AG04449 (cell line): ENCODE measurements around the gene HORMAD1.
"Not testable (repeated sequence)": the region's sequence is repeated elsewhere in the genome, so short reads cannot be mapped to it uniquely, and the experiment has no call there.

Experiments used
- CTCF ChIA-PET: fragments of 350-600 bp; formaldehyde crosslinking; extraction: SDS; loops from one replicate; lab custom pipeline; 2021; ENCODE audit warnings: antibody characterized with exemption; lab: Yijun Ruan, JAX
- POLR2A ChIA-PET: fragments of 400-600, 350-600 bp; formaldehyde crosslinking; extraction: SDS; loops from one replicate; lab custom pipeline; 2020; ENCODE audit warnings: antibody characterized with exemption, inconsistent platforms; lab: Yijun Ruan, JAX
- DNase-seq: peaks from one replicate; pipeline ENCODE4 v3.0.0-alpha.2; 2010; ENCODE audit warnings: low read depth, low spot score
- H3K4me3 ChIP-seq: 2 replicates; pipeline ENCODE4 v1.5.1; 2011; ENCODE audit warnings: low read depth, mild to moderate bottlenecking, control low read depth, low read length
- CTCF ChIP-seq: IDR thresholded peaks from one replicate; pipeline ENCODE4 v1.5.1; 2011; ENCODE audit warnings: mild to moderate bottlenecking, moderate library complexity, low read length, control low read depth, inconsistent platforms; ENCODE audit not compliant: insufficient read depth; ENCODE audit errors: missing control alignments

Gene HORMAD1

GRCh38 chr1:150730130-150730721, 9.5 kb upstream of the HORMAD1 start:
- no peak overlapping the region for H3K4me3 ChIP-seq
- ChIA-PET CTCF (interaction anchor here (1.2 kb wide), 1 partner anchor 171 kb away, joined by 4 read pairs; no protein-coding TSS in a partner anchor), POLR2A (no interaction called here)
- TF ChIP-seq CTCF, result no peak
- DNase-seq, result no peak

GRCh38 chr1:150724336-150724735, 3.6 kb upstream of the HORMAD1 start:
- ChIA-PET POLR2A (no interaction called here), CTCF (no interaction called here)
- no peak for DNase-seq
- no peak for TF ChIP-seq CTCF
- no peak overlapping the region for H3K4me3 ChIP-seq

GRCh38 chr1:150720098-150720497, 597 bp downstream of the HORMAD1 start:
- no peak for DNase-seq
- H3K4me3 ChIP-seq, result no peak overlapping the region
- ChIA-PET POLR2A (no interaction called here), CTCF (interaction anchor here (1.2 kb wide), 1 partner anchor 23 kb away, joined by 3 read pairs; the partner anchor contains the start of gene GOLPH3L)
- TF ChIP-seq CTCF, result no peak

- H3K4me3 ChIP-seq, result no peak overlapping the region
- CTCF ChIA-PET, result interaction anchor here (1.2 kb wide), 1 partner anchor 94 kb away, joined by 3 read pairs; no protein-coding TSS in a partner anchor
- no peak for TF ChIP-seq CTCF
- no peak for DNase-seq
- POLR2A ChIA-PET, result no interaction called here
Measured at GRCh38 chr1:150718225-150718891, 2.3 kb downstream of the HORMAD1 start.

- CTCF ChIA-PET, result interaction anchor here (1.3 kb wide), 1 partner anchor 148 kb away, joined by 3 read pairs; no protein-coding TSS in a partner anchor
- POLR2A ChIA-PET, result not testable (repeated sequence)
Measured at GRCh38 chr1:150709031-150709430, 11.7 kb downstream of the HORMAD1 start.

GRCh38 chr1:150708595-150708994, 12.1 kb downstream of the HORMAD1 start:
- DNase-seq, result no peak
- ChIA-PET POLR2A (no interaction called here), CTCF (interaction anchor here (1.3 kb wide), 1 partner anchor 148 kb away, joined by 3 read pairs; no protein-coding TSS in a partner anchor)
- TF ChIP-seq CTCF, result no peak
- no peak overlapping the region for H3K4me3 ChIP-seq

More at GRCh38 chr1:150709031-150709430, 11.7 kb downstream of the HORMAD1 start:
- DNase-seq, H3K4me3 ChIP-seq: not testable (repeated sequence)

GRCh38 chr1:150706091-150706490, 14.6 kb downstream of the HORMAD1 start:
- ChIA-PET POLR2A (no interaction called here), CTCF (no interaction called here)
- no peak for TF ChIP-seq CTCF
- DNase-seq, result no peak
- H3K4me3 ChIP-seq, result no peak overlapping the region
